ENCODE data around the gene ZBTB38. TPM values are rescaled to one million over a fixed set of nuclear protein-coding genes. Genes with fewer than 3 reads are reported as not detected.

The ZBTB38 gene
- total RNA-seq, 1 experiment from 2014 or later = 46.7 TPM

DNA sequence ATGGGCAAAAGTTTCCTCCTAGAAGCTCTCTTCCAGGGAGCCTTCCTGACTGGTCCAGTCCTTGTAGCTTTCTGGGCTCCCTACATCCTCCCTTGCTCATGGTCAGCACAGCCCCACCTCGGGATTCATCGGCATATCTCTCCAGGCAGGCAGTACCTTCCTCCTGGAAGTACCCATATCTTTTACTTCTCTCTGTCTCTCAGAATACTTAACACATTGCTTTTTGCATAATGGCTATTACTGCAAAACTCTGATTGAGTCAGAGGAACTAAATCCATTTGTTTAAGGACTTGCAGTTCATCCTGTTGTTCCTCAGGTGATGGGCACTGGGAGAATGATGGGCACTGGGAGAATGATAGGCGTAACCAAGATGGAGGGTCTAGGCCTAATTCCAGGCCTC lies 13.8 kb upstream of the ZBTB38 start:
- TF ChIP-seq POLR2AphosphoS5 (IDR thresholded peaks at IDR 0.05; ENCODE audit: low read depth, low read length) = no peak
- no peak for TF ChIP-seq TCF7L2 (IDR thresholded peaks at IDR 0.05; ENCODE audit: low read depth, low read length)
- TF ChIP-seq, protein P1, sequence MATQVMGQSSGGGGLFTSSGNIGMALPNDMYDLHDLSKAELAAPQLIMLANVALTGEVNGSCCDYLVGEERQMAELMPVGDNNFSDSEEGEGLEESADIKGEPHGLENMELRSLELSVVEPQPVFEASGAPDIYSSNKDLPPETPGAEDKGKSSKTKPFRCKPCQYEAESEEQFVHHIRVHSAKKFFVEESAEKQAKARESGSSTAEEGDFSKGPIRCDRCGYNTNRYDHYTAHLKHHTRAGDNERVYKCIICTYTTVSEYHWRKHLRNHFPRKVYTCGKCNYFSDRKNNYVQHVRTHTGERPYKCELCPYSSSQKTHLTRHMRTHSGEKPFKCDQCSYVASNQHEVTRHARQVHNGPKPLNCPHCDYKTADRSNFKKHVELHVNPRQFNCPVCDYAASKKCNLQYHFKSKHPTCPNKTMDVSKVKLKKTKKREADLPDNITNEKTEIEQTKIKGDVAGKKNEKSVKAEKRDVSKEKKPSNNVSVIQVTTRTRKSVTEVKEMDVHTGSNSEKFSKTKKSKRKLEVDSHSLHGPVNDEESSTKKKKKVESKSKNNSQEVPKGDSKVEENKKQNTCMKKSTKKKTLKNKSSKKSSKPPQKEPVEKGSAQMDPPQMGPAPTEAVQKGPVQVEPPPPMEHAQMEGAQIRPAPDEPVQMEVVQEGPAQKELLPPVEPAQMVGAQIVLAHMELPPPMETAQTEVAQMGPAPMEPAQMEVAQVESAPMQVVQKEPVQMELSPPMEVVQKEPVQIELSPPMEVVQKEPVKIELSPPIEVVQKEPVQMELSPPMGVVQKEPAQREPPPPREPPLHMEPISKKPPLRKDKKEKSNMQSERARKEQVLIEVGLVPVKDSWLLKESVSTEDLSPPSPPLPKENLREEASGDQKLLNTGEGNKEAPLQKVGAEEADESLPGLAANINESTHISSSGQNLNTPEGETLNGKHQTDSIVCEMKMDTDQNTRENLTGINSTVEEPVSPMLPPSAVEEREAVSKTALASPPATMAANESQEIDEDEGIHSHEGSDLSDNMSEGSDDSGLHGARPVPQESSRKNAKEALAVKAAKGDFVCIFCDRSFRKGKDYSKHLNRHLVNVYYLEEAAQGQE (IDR thresholded peaks at IDR 0.05; ENCODE audit: insufficient read depth in 1 of 2, low read depth in 2 of 2, low read length in 1 of 2) = no peak
- TF ChIP-seq SIN3A (IDR thresholded peaks at IDR 0.05; ENCODE audit: borderline replicate concordance, insufficient read depth, low read depth, low read length) = no peak
- TF ChIP-seq, protein P2, sequence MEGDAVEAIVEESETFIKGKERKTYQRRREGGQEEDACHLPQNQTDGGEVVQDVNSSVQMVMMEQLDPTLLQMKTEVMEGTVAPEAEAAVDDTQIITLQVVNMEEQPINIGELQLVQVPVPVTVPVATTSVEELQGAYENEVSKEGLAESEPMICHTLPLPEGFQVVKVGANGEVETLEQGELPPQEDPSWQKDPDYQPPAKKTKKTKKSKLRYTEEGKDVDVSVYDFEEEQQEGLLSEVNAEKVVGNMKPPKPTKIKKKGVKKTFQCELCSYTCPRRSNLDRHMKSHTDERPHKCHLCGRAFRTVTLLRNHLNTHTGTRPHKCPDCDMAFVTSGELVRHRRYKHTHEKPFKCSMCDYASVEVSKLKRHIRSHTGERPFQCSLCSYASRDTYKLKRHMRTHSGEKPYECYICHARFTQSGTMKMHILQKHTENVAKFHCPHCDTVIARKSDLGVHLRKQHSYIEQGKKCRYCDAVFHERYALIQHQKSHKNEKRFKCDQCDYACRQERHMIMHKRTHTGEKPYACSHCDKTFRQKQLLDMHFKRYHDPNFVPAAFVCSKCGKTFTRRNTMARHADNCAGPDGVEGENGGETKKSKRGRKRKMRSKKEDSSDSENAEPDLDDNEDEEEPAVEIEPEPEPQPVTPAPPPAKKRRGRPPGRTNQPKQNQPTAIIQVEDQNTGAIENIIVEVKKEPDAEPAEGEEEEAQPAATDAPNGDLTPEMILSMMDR (IDR thresholded peaks at IDR 0.05) = no peak
- ATAC-seq = no peak
- CTCF ChIA-PET = no interaction called here
- no peak for DNase-seq (ENCODE audit: low read depth, low spot score)
- Histone ChIP-seq H3K4me3 (ENCODE audit: low read depth in 2 of 2, low read length in 2 of 2) (no peak overlapping the region), H3K36me3 (ENCODE audit: control insufficient read depth, insufficient read depth, low read length) (no peaks in the 10 kb centered on the region), H3K4me1 (ENCODE audit: control insufficient read depth, insufficient read depth, low read length) (no peaks in the 10 kb centered on the region), H3K9me3 (ENCODE audit: control insufficient read depth, insufficient read depth, low read depth, low read length) (no peaks in the 10 kb centered on the region), H3K27me3 (ENCODE audit: control insufficient read depth, insufficient read depth, low read length) (no peaks in the 10 kb centered on the region), H3K27ac (ENCODE audit: low read length) (no peak overlapping the region)
- POLR2A ChIA-PET = no interaction called here
- BruUV-seq (replicated peaks) = no TSS peak
- intact Hi-C loops (cut with micrococcal nuclease; ENCODE audit: unreplicated experiment) = no loop called here
- in situ Hi-C loops (cut with HindIII; ENCODE audit: low pct_unique_long_range_greater_than_20kb, low sequenced_read_pairs) = no loop called here

- H3K9me3 ChIP-seq (ENCODE audit: control insufficient read depth, insufficient read depth, low read depth, low read length) = no peaks in the 10 kb centered on the region
- no peaks in the 10 kb centered on the region for H3K4me1 ChIP-seq (ENCODE audit: control insufficient read depth, insufficient read depth, low read length)
- no TSS peak for BruUV-seq (replicated peaks)
- ChIA-PET POLR2A (no interaction called here), CTCF (no interaction called here)
- in situ Hi-C loops (cut with HindIII; ENCODE audit: low pct_unique_long_range_greater_than_20kb, low sequenced_read_pairs) (no loop called here), intact Hi-C loops (cut with micrococcal nuclease; ENCODE audit: unreplicated experiment) (no loop called here)
- DNase-seq (ENCODE audit: low read depth, low spot score) = no peak
- H3K27ac ChIP-seq (ENCODE audit: low read length) = no peak overlapping the region
- H3K27me3 ChIP-seq (ENCODE audit: control insufficient read depth, insufficient read depth, low read length) = no peaks in the 10 kb centered on the region
- no peak for TF ChIP-seq SIN3A (IDR thresholded peaks at IDR 0.05; ENCODE audit: borderline replicate concordance, insufficient read depth, low read depth, low read length)
- TF ChIP-seq, protein P2 (IDR thresholded peaks at IDR 0.05) = no peak
- ATAC-seq = no peak
- H3K36me3 ChIP-seq (ENCODE audit: control insufficient read depth, insufficient read depth, low read length) = no peaks in the 10 kb centered on the region
- no peak overlapping the region for H3K4me3 ChIP-seq (ENCODE audit: low read depth in 2 of 2, low read length in 2 of 2)
Measured at GRCh38 chr3:141355242-141355641, 13.1 kb upstream of the ZBTB38 start.

DNA sequence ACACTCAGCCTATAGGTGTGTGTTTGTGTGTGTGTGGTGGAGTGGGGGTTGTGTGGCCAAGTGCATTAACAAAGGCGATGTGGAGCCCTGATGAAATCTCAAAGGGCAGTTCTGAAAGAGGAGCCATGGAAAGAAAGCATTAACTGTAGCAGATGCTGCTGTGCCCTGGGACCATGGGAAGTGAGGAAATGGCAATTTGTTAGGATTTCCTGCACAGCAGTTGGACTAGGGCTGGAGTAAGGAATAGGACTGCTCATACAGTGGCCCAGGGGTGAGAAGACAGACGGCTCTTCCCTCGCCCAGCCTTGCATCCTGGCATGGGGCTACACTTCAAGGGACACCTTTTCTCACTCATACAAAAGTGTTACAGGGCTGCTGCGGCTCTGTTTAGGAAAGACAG lies 12.3 kb upstream of the ZBTB38 start:
- TF ChIP-seq, protein P2 (IDR thresholded peaks at IDR 0.05) = no peak
- TF ChIP-seq, protein P1 (IDR thresholded peaks at IDR 0.05; ENCODE audit: insufficient read depth in 1 of 2, low read depth in 2 of 2, low read length in 1 of 2) = no peak
- no peak for TF ChIP-seq SIN3A (IDR thresholded peaks at IDR 0.05; ENCODE audit: borderline replicate concordance, insufficient read depth, low read depth, low read length)
- no peak for TF ChIP-seq TCF7L2 (IDR thresholded peaks at IDR 0.05; ENCODE audit: low read depth, low read length)
- TF ChIP-seq POLR2AphosphoS5 (IDR thresholded peaks at IDR 0.05; ENCODE audit: low read depth, low read length) = no peak
- intact Hi-C loops (cut with micrococcal nuclease; ENCODE audit: unreplicated experiment) (no loop called here), in situ Hi-C loops (cut with HindIII; ENCODE audit: low pct_unique_long_range_greater_than_20kb, low sequenced_read_pairs) (no loop called here)
- H3K36me3 ChIP-seq (ENCODE audit: control insufficient read depth, insufficient read depth, low read length) = no peaks in the 10 kb centered on the region
- no peak overlapping the region for H3K4me3 ChIP-seq (ENCODE audit: low read depth in 2 of 2, low read length in 2 of 2)
- ChIA-PET POLR2A (no interaction called here), CTCF (no interaction called here)
- no peak for ATAC-seq
- no peak for DNase-seq (ENCODE audit: low read depth, low spot score)
- H3K9me3 ChIP-seq (ENCODE audit: control insufficient read depth, insufficient read depth, low read depth, low read length) = no peaks in the 10 kb centered on the region
- no peaks in the 10 kb centered on the region for H3K27me3 ChIP-seq (ENCODE audit: control insufficient read depth, insufficient read depth, low read length)
- no peak overlapping the region for H3K27ac ChIP-seq (ENCODE audit: low read length)
- H3K4me1 ChIP-seq (ENCODE audit: control insufficient read depth, insufficient read depth, low read length) = no peaks in the 10 kb centered on the region
- no TSS peak for BruUV-seq (replicated peaks)
